ENCODE measurements around the gene ADAMTS17. TPM values are rescaled to one million over a fixed set of nuclear protein-coding genes. Genes with fewer than 3 reads are reported as not detected.

Gene ADAMTS17
- total RNA-seq, 1 experiment from 2014 or later = 1.6 TPM

DNA sequence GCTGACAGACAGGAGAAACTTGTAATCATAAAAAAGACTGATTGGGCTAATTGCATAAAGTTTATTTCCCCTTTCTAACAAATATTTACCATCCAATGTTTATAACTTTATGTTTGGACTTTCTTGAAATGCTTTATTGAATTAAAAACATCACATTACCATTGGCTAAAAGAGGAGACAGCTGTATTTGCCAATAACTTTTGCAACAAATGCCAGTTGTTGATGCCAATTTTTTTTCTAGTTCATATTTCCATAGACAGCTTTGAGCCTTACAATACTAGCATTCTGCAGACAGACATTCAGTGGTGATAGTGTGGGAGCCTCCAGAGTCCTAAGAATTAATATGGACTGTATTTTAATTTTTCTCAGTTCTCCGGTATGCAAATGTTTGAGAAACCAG, 198.4 kb downstream of the ADAMTS17 start:
- no peak for TF ChIP-seq POLR2AphosphoS5 (IDR thresholded peaks at IDR 0.05; ENCODE audit: low read depth, low read length)
- TF ChIP-seq TCF7L2 (IDR thresholded peaks at IDR 0.05; ENCODE audit: low read depth, low read length) = no peak
- TF ChIP-seq, protein P1, sequence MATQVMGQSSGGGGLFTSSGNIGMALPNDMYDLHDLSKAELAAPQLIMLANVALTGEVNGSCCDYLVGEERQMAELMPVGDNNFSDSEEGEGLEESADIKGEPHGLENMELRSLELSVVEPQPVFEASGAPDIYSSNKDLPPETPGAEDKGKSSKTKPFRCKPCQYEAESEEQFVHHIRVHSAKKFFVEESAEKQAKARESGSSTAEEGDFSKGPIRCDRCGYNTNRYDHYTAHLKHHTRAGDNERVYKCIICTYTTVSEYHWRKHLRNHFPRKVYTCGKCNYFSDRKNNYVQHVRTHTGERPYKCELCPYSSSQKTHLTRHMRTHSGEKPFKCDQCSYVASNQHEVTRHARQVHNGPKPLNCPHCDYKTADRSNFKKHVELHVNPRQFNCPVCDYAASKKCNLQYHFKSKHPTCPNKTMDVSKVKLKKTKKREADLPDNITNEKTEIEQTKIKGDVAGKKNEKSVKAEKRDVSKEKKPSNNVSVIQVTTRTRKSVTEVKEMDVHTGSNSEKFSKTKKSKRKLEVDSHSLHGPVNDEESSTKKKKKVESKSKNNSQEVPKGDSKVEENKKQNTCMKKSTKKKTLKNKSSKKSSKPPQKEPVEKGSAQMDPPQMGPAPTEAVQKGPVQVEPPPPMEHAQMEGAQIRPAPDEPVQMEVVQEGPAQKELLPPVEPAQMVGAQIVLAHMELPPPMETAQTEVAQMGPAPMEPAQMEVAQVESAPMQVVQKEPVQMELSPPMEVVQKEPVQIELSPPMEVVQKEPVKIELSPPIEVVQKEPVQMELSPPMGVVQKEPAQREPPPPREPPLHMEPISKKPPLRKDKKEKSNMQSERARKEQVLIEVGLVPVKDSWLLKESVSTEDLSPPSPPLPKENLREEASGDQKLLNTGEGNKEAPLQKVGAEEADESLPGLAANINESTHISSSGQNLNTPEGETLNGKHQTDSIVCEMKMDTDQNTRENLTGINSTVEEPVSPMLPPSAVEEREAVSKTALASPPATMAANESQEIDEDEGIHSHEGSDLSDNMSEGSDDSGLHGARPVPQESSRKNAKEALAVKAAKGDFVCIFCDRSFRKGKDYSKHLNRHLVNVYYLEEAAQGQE (IDR thresholded peaks at IDR 0.05; ENCODE audit: insufficient read depth in 1 of 2, low read depth in 2 of 2, low read length in 1 of 2) = no peak
- TF ChIP-seq CTCF (IDR thresholded peaks at IDR 0.05) = no peak
- no peak for TF ChIP-seq SIN3A (IDR thresholded peaks at IDR 0.05; ENCODE audit: borderline replicate concordance, insufficient read depth, low read depth, low read length)
- no TSS peak for BruUV-seq (replicated peaks)
- in situ Hi-C loops (cut with HindIII; ENCODE audit: low pct_unique_long_range_greater_than_20kb, low sequenced_read_pairs) = no loop called here

GRCh38 chr15:100141311-100142001, 200.3 kb downstream of the ADAMTS17 start:
- no peak for ATAC-seq
- Histone ChIP-seq H3K27me3 (ENCODE audit: control insufficient read depth, insufficient read depth, low read length) (peaks cover 10% of the 10 kb centered on the region), H3K36me3 (ENCODE audit: control insufficient read depth, insufficient read depth, low read length) (no peaks in the 10 kb centered on the region), H3K9me3 (ENCODE audit: control insufficient read depth, insufficient read depth, low read depth, low read length) (no peaks in the 10 kb centered on the region), H3K4me1 (ENCODE audit: control insufficient read depth, insufficient read depth, low read length) (no peaks in the 10 kb centered on the region), H3K4me3 (ENCODE audit: low read depth in 2 of 2, low read length in 2 of 2) (no peak overlapping the region), H3K27ac (ENCODE audit: low read length) (no peak overlapping the region)
- no TSS peak for BruUV-seq (replicated peaks)
- no peak for TF ChIP-seq POLR2AphosphoS5 (IDR thresholded peaks at IDR 0.05; ENCODE audit: low read depth, low read length)
- TF ChIP-seq SIN3A (IDR thresholded peaks at IDR 0.05; ENCODE audit: borderline replicate concordance, insufficient read depth, low read depth, low read length) = no peak
- no peak for TF ChIP-seq TCF7L2 (IDR thresholded peaks at IDR 0.05; ENCODE audit: low read depth, low read length)
- TF ChIP-seq, protein P1 (IDR thresholded peaks at IDR 0.05; ENCODE audit: insufficient read depth in 1 of 2, low read depth in 2 of 2, low read length in 1 of 2) = no peak
- TF ChIP-seq CTCF (IDR thresholded peaks at IDR 0.05) = no peak
- in situ Hi-C loops (cut with HindIII; ENCODE audit: low pct_unique_long_range_greater_than_20kb, low sequenced_read_pairs) (no loop called here), intact Hi-C loops (cut with micrococcal nuclease; ENCODE audit: unreplicated experiment) (no loop called here)
- POLR2A ChIA-PET = no interaction called here
- no peak for DNase-seq (ENCODE audit: low read depth, low spot score)
- CTCF ChIA-PET = no interaction called here

More for the DNA sequence above, 198.4 kb downstream of the ADAMTS17 start:
- Histone ChIP-seq H3K27ac (ENCODE audit: low read length) (no peak overlapping the region), H3K27me3 (ENCODE audit: control insufficient read depth, insufficient read depth, low read length) (peaks cover 9% of the 10 kb centered on the region), H3K4me1 (ENCODE audit: control insufficient read depth, insufficient read depth, low read length) (no peaks in the 10 kb centered on the region), H3K4me3 (ENCODE audit: low read depth in 2 of 2, low read length in 2 of 2) (no peak overlapping the region), H3K36me3 (ENCODE audit: control insufficient read depth, insufficient read depth, low read length) (no peaks in the 10 kb centered on the region), H3K9me3 (ENCODE audit: control insufficient read depth, insufficient read depth, low read depth, low read length) (peaks cover 13% of the 10 kb centered on the region; the same call in 1 of the 2 replicates)
- intact Hi-C loops (cut with micrococcal nuclease; ENCODE audit: unreplicated experiment) = no loop called here
- no peak for ATAC-seq
- no peak for DNase-seq (ENCODE audit: low read depth, low spot score)
- CTCF ChIA-PET = no interaction called here
- POLR2A ChIA-PET = interaction anchor here (0.6 kb wide), 1 partner anchor 163 kb away, joined by 7 read pairs; no protein-coding TSS in a partner anchor
